Retina (tissue), 1 donor: ENCODE measurements around the gene MAP3K12.

Source experiments
- DNase-seq: peaks from one replicate; pipeline ENCODE4 v3.0.0-alpha.2; 2016

Gene MAP3K12

DNA sequence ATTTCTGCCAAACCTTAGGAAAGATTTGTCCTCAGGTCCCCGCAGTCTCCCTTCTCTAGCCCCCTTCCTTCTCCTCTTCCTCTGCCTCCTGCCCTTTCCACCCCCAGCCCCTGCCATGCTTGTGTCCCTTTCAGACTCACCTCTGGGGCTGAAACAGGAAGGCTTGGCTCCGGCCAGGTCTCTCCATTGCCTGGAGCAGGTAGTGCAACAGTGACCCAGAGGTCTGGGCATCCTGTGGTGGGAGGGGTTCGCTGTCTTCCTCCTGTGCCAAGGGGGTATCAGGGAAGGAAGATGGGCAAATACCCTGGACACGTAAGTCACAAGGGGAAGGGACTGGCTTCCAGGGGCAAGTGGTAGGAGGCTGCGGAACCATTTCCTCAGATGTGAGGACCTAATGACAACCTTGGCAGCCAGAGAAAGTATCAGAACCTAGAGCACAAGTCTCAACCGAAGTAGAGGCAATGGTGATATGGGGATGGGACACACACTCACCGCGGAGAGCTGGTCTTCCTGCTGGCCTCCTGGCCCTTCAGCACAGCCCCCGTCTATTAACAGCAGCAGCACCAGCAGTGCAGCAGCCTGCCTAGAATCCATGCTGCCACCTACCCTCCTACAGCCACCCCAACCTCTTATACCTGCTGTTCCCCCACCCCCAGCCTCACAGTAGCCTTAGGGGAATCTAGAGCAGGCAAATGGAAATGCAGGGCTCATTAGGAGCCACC, 7.8 kb upstream of the MAP3K12 start, which contains the start of gene NPFF:
Gene NPFF, minus strand, starts transcription at position 604 of the 722 bp plus-strand sequence. Its CDS starts 10 bp downstream, at position 594.
- no peak for DNase-seq

DNA sequence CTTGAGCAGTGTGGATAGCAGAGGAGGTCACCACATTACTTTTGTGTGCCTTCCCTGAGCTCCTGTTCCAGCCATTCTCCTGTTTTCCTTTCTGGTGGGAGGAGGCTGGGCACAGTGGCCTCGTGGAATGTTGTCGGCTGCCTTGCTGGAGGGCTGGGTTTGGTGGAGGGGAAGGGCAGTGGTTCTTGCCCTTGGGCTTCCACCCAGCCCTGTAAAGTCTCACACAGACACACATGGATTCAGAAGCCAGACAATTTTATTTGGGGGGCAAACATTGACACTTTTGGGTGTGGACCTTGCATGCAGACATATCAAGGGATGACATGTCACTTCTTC, 7.2 kb upstream of the MAP3K12 start:
- no peak for DNase-seq

DNA sequence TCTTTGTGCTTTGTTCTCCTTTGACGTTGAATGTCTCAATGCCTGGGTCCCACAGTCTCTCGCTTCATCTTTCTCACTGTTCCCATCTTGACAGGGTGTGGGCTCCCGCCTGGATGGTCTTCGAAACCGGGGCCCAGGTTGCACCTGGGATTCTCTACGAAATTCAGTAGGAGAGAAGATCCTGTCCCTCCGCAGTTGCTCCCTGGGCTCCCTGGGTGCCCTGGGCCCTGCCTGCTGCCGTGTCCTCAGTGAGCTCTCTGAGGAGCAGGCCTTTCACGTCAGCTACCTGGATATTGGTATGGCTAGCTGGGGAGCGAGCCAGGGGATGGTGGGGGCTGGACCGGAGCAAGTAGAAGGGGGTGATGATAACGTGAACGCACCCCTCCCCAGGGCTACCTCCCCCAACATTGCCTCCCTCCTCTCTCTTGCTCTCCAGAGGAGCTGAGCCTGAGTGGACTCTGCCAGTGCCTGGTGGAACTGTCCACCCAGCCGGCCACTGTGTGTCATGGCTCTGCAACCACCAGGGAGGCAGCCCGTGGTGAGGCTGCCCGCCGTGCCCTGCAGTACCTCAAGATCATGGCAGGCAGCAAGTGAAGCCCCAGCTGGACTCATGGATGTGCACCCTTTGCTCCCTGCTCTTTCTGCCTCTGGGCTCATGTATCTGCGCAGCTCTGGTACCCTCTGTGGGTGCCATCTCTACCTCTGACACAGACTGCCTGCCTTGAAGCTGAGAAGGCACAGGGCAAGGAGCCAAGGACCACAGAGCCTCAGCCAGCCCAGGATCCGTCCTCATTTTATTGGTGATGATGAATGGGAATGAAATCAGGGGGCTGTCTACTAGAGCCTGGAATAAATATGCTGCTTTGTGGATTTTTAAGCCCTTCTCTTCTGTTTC, 6.5 kb upstream of the MAP3K12 start:
- DNase-seq = no peak

DNA sequence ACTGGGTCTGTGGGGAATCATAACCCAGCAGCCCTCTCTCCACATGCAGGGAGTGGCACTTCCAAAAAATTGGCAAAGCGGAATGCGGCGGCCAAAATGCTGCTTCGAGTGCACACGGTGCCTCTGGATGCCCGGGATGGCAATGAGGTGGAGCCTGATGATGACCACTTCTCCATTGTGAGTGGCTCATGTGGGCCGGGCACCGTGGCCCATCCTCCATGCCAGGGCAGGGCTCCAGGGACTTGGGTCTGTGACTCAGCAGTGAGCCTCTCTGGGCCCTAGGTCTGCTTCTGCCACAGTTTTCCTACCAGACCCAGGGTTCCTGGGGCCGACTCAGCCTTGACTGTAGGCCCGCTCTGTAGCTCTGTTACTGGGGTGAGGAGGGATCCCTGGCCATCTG, 5.8 kb upstream of the MAP3K12 start:
- no peak for DNase-seq

DNA sequence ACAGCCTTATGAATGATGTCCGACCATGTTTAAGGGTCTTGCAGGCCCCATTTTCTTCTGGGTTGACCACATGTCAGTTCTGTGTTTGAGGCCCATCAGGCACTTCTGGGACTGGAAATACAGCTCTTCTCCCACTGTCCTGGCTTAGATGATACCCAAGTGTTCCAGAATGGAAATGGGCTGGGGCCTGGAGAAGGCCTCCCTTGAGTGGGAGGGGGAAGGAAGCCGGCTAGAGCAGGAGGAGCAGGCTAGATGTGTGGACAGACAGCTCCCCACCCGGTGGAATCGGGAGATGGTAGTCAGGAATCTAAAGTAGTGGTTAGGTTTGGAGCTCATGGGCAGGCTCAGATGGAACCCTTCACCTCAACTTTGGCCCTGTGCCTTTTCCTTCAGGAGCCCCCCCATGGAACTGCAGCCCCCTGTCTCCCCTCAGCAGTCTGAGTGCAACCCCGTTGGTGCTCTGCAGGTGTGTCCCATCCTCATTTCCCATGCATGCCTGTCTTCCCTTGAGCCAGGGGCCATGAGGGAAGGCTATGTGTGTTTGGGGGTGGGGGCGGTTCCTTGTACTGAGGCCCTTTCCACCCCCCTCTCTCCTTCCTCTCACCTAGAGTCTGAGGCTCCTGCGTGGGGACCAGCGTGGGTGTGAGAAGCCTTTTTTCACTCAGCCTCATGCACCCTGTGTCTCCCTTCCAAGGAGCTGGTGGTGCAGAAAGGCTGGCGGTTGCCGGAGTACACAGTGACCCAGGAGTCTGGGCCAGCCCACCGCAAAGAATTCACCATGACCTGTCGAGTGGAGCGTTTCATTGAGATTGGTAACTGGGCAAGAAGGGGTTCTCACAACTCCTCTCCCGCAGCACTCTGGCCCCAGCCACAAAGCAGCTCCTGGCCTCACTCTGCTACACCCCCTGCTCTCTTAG, 5.0 kb upstream of the MAP3K12 start:
- no peak for DNase-seq

DNA sequence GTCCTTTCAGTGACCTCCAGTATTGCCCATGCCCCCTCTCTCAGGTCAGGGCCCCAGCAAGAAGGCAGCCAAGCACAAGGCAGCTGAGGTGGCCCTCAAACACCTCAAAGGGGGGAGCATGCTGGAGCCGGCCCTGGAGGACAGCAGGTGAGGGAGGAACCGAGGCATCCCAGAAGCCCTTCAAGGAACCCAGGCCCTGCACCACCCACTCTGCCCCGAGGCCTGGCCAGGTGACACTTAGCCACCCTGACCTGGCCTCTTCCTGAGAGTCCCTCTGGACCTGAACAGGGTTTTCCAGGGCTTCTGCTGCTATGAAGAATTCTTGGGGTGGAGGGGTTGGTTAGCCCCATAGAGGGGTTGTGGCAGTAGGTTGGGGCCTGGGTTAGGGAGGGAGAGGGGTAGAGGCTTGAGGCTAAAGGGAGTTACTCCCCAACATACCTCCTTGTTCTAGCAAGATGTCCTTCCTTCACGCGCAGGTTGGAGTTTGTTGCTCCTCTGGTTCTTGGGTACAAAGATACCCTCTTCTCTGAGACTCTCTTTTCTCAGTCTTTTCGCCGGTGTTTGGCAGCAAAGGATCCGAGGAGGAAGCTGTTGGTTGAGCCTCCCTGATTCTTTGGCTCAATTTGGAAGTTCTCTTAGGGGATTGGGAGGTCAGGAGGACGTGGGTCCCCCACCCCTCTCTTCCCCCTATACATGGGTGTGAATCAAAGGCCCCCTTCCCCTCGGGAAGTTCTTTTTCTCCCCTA, 3.9 kb upstream of the MAP3K12 start:
- no peak for DNase-seq

DNA sequence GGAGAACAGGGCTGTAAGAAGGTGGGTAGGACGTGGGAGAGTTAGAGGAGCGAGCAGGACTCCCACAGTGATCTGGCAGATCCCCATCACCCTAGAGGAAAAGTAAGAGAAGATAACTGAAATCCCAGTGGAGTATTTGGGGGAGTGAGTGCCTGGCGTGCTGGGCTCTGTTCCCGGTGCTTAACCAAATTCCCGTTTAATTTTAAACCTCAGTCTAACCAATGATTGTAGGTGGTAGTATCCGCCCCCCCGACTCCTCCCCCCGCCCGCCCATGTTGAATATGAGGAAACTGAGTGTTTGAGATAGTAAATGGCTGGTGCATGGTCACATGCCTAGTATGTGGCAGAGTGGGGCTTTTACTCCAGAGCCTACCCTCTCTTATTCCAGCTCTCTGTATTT, 3.1 kb upstream of the MAP3K12 start:
- DNase-seq = no peak

DNA sequence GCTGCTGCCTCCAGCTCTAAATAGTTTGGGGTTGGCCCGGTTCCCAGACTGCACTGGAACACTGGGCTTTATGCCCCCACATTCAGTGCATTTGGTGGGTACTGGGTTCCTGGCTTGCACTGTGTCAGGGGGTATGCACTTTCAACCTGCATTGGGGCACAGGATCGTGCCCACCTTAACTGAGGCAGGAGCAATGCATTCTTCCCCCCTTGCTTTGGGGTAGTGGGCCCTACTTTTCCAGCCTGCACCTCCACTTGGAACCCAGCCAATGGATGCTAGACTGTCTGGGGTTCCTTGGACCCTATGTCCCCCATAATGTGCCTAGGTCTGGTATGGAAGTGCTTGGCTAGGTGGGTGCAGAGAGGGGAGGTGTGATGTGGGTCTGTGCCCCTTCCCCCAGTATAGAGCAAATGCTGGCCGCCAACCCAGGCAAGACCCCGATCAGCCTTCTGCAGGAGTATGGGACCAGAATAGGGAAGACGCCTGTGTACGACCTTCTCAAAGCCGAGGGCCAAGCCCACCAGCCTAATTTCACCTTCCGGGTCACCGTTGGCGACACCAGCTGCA, 2.4 kb upstream of the MAP3K12 start:
- DNase-seq = no peak

DNA sequence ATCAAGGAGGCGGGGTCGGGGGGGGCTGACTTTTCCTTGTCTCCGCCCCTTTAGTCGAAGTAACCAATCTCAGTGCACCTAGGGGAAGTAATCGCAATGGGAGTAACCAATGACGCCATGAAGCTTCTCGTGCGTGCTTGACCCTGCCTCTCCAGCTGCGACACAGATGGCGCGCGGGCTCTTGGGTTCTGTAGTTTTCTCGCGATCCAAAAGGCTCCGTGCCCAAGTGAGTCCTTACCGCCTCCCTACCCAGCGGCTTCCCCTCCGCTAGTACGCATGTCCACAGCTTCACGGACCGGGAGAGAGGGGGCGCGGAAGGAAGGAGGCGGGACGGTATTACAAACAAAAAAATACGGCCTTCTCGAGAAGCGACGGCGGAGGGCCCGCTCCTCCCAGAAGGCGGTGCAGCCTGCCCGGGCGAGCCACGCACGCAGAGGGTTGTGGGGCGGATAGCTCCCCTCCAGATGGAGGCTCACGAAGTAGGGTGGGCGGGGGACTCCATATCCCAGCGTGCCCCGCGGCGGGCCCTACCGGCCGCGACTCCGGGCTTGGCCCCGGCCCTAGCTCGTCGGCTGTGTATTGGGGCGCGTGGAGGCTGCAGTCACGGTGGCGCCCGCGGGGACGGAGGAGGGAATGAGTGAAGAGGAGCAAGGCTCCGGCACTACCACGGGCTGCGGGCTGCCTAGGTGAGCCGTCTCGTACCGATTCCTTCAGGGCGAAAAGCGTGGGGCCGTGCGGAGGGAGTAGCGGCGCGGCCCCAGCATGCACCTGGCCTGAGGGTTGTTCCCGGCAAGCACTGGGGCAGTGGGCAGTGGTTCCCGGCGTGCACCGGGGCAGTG, 1.7 kb upstream of the MAP3K12 start, which contains the start of gene TARBP2:
Gene TARBP2, plus strand, starts transcription at position 508 of the 839 bp plus-strand sequence. Its CDS starts 126 bp downstream, at position 634.
- peak; percentile 100 for DNase-seq

DNA sequence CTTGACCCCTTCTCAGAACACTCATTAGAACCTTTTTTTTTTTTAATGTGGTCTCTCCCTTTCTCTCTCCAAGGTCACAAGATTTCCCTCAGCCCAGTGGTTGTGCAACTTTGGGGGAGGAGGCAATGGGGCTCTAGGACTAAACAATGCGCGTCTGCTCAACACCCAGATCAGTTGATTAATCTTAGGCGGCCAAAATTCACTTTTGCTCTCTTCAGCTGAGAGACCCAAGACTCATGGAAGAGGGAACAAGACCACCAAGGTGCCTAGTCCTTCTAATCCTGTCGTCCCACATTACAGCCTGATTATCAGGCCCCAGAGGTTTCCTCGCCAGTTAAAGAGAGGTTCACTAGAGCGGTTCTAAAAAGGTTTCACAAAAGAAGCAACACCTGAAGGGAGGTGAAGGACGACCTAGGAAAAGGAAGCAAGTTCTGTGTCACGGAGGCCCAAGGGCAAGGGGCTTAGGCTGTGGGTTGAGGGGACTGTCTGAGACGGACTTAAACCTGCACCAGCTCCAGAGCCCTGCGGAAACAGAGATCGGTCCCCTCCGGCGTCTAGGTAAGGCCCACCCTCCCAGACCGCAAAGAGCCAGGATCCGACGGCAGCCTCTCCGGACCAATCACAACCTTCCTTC, 1.0 kb upstream of the MAP3K12 start:
- no peak for DNase-seq

DNA sequence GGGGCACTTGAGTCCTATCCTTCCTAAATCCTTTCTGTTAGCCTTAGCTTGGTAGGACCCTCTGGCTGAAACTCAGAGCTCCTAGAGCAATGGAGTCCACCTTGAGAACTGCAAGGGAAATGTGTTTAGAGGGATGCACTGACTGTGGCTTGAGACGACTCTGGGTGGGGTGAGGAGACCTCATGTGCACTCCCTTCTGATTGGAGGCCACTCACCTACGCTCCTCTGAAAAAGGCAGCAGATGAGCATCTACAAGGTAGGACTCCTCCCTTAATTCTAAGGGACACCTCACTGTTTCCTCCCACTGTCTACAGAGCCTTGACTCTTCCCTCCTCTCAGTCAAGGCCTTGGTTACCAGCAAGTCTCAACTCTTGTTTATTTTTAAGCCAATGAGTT, 1.0 kb downstream of the MAP3K12 start:
- no peak for DNase-seq

DNA sequence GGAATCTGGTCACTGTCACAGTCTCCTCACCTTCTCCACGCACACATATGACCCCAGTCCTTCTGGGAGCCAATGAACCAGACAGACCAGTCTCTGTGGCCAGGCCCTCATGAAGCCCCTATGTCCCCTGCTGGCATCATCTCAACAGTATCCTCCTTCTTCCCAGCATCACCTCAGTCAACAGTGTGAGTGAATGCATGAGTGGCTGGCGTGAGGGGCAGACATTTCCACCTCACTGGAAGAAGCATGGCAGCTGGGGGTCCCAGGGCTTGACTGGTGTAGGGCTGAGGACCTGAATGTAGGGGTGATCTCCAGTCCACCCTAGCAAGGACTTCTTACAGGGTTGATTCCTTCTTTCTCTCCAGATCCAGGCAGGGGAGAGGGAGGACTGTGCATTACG, 1.8 kb downstream of the MAP3K12 start:
- DNase-seq = no peak

DNA sequence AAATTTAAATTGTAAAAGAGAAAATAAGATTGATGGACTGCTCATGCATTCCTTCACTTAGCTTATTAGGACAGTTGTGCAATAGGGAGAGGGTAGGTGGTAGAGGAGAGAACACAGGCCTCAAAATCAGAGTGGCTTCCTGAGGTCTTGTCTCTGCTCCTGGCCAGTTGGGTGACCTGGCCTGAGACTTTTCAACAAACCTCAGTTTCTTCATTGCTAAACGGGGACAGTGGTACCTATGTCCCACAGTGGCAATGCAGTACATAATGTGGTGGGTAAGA, 2.6 kb downstream of the MAP3K12 start:
- DNase-seq = no peak

DNA sequence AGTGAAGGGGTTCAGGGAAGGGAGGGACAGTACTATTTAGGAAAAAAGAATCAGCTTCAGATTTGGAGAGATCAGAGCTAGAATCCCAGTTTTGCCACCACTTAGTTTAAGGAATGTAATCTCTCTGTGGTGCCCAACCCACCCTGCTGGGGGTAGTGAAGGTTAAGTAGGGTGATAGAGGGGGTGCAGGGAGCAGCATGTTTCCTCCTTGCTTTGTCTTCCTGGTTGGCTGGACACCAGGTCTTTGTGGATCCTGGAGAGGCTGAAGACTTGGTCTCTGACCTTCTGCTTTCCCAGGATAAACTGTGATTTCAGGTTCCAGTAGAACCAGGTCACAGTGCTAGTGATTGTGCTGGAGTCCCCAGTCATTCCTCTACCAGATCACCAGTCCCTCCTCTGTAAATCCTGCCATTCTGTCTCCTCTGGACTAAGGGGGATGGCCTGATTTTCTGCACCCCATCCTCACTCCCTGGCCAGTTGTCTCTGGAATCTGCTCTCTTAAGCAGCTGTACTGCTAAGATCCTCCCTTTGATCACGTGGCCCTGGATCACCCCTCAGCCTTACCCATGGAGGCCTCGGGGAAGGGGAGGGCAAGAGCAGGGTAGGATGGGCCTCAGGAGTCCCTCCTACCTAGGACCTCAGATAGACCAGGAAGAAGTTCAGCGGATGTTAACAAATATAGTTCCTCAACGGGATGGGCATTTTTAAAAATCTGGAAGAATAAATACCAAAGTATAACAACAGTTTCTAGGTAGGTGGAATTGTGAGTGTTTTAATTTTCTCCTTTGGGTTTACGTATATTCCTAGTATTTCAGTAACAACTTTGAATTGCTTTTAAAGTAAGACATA, 3.1 kb downstream of the MAP3K12 start:
- DNase-seq = peak; percentile 44

DNA sequence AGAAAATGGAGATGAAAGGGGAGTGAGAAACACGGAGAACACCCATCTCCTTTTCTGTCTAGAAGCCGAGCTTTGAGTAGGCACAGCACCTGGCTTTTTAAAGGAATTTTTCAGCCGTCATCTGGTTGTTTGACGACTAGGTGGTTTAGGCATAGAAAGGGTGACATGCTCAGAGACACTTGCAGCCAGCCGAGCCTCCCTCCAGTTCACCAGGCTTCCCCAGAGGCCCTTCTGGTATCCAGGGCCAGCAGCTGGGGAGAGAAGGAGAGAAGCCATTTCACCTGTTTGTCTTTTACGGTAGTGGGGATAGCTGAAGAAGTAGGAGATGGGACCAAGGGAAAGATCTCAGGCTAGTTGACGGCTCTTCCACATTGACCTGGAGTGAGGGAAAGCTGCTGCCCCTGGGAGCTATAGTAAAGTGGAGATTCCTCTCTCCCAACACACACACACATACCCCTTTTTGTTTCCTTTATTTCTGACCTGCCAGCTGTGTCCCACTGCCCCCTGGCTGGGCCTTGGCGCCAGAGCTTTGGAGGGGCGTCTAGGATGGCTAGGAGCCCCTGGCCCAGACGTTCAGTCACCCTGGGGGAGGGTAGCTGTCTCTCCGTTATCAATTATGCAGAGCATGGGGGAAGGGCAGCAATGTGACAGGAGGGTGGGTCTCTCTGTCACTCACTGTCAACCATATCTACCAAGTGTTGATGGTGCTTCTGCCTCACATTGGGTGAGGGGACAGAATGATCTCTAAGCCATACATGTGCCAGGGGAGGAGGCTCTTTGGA, 5.5 kb downstream of the MAP3K12 start:
- peak; percentile 68 for DNase-seq

DNA sequence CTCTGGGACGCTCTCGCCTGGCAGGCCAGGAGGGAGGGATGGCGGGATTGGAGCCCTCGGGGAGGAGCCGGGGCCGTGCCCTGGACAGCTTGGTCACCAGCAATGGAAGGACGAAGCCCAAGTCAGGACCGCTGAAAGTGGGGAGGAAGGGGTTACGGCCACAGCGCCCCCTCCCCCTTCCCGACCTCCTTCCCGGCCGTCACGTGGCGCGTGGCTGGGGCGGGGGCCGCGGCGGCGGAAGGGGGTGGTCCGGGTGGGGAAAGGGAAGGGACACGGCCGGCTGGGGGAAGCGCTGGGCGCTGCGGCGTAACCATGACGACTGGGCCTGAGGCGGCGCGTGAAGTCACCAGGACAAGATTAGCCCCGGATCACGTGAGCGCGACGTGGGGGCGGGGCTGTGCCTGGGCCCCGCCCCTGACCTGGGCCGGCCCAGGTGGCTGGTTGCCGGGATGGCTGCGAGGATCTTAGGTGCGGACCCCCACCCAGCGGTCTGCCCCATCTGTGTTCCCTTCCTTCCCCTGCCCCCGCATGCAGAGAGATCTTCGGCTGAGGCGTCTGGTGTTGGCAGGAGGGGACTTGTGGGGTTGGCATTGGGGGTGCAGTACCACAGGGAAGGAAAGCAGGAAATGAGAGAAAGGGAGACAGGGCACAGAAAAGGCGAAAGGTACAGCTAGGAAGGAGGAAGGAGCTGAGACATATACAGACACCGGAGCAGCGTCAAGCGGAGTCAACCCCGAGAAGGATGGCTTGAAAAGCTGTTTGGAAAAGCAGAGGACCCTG, 6.2 kb downstream of the MAP3K12 start:
- peak; percentile 95 for DNase-seq

DNA sequence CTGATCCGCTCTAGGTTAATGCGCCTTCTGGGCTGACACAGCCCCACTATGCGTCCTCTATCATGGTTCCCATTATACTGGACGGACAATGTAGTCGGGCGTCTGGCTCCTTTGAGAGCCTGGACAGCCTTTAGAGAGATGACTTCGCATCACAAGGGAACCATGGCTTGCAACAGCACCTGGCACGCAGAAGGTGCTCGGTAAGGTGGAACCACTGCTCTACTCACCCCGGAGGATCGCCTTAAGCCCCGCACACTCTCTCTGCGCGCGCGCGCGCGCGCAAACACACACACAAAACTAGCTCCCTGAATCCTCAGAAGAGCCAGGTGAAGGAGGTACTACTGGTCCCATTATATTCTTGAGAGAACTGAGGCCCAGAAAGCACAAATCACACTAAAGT, 7.1 kb downstream of the MAP3K12 start:
- peak; percentile 62 for DNase-seq

DNA sequence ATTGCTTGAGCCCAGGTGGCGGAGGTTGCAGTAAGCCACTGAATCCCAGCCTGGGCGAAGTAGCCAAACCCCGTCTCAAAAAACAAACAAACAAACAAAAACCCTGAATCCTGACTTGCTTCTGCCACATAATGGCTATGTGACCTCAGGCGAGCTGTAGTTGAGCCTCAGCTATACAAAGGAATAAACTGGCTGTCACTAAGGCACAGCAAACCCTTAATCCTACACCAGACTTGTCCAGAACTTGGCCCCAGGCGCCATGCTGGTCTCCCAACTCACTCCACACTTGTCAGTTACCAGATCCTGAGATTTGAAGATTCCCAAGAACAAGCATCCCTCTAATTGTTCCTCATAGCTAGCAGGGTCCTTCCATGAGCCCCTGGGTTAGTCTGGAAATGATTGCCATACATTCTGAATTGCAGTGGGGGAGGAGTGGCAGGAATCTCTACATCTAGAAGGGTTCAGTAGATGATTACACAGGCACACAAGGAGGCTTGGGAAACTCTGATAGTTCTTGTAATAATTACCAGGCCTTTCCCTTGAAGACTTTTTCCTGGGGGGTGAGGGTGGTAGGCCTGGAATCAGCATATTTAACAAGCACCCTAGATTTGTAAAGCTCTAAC, 9.9 kb downstream of the MAP3K12 start:
- DNase-seq = no peak
